SW 1271 (cell line): ENCODE results near the gene NEDD4L.

ENCODE experiments used
- DNase-seq, 2 experiments: peaks; one replicate each; lab custom pipeline; 2025; lab: John Stamatoyannopoulos, UW

NEDD4L gene

GRCh38 chr18:58118536-58118935, 74.5 kb downstream of the NEDD4L start:
- no peak for DNase-seq

DNA sequence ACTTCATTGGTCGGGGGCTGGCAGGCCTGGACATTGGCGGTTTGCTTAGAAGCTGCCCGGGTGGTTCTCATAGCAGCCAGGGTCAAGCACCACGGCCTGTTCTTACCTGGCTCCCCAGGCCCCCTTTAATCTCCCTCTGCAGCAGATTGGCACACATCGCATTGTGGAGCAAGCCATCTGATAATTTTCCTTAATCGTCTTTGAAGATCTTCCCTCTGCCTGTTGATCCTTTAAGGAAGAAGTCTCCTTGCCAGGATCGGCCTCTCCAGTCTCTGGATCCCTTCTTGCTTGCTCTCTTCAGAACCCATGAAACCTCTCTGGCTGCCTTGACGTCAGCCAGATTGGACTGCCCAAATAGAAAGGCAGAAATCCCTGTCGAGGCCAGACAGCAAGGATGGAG, 75.8 kb downstream of the NEDD4L start:
- DNase-seq: no peak

GRCh38 chr18:58124475-58124874, 80.4 kb downstream of the NEDD4L start:
- DNase-seq: no peak

- DNase-seq: no peak
Observed at GRCh38 chr18:58125183-58125582, 81.2 kb downstream of the NEDD4L start.

DNA sequence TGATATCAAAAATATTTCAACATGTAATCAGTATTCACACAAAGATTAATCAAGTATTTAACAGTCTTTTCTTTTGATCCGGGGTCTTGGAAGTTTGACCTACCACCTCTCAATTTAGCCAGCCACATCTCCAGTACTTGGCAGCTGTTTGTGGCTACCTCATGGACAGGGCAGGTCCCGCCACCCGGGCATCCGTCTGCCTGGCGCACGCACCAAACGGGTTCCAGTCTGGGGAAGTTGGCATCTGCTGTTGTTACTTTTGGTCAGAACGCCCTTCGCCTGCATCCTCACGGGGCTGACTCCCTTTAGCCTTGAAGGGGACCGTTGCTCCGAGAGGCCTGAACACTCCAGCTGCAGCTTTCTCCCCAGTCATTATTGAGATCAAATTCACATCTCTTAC, 81.7 kb downstream of the NEDD4L start:
- no peak for DNase-seq

DNA sequence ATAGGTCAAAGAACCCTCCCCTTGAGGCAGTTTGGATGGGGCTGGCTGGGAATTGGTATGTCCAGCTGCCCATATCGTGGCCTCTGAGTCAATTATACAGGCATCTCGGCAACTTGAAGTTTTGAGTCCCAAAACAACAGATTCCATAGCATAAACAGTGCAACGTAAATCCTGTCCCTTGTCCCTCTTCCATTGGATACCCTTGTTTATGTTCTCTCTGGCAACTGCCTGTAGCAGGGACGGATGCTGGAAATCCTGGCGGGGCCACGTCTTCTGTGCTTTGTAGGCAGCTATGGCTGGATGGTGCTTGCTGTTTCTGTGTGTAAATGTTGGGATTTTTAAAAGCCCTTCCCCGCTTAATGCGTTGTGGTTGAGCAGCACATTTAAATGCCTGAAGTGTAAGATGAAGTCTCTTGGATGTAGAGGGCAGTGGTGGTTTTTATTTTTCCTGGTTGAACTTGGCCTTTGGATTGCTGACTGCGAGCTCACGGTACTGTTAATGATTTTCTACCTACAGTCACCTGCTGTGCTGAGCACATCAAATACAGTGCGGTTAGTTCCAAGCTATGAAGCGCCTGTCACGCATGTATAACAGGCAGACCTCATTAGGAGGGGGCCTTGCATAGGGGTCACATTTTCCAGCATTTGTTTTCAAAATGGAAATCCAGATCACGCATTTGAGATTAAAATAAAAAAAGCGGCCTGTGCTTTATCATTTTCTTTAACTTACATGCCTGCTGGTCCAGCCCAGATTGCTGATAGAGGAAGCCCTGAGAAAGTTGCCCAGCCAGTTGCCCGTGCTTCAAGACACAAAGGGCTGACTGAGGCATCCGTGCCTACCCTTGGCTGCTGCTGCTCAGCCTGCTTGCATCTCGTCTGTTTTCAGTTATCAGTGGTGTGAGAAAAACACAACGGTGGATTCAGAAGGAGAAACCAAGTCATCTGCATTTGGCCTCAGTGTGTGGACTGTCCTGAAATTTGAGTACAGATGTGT, 84.7 kb downstream of the NEDD4L start:
- DNase-seq: no peak

- no peak for DNase-seq
Observed at GRCh38 chr18:58132595-58133261, 88.7 kb downstream of the NEDD4L start.

DNA sequence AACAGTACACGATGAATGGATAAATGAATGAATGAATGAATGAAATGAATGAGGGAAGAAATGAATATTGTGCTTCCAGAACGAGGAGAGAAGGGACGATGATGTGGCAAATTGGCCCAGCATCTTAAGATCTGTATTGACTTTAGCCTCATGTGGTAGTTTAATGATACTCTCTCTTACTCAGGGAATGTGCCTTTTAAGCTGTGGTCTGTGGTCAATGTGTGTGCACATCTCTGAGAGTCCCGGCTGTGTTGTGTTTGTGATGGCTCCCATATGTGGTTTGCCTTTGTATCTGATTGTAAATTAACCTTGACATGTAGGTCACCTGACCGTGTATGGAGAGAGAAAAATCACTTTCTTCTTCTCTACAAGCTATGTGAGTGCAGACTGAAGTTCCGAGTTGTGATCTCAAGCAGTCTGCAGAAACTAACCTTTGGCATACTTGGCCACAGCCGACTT, 91.2 kb downstream of the NEDD4L start:
- no peak for DNase-seq

GRCh38 chr18:58135701-58136331, 91.8 kb downstream of the NEDD4L start:
- peak in 1 of 2 experiments; percentile 44 for DNase-seq

GRCh38 chr18:58136879-58137278, 92.9 kb downstream of the NEDD4L start:
- no peak for DNase-seq

GRCh38 chr18:58139459-58140386, 95.7 kb downstream of the NEDD4L start:
- no peak for DNase-seq

- DNase-seq: no peak
Observed at GRCh38 chr18:58140387-58141325, 96.6 kb downstream of the NEDD4L start.

GRCh38 chr18:58143386-58143785, 99.4 kb downstream of the NEDD4L start:
- no peak for DNase-seq

DNA sequence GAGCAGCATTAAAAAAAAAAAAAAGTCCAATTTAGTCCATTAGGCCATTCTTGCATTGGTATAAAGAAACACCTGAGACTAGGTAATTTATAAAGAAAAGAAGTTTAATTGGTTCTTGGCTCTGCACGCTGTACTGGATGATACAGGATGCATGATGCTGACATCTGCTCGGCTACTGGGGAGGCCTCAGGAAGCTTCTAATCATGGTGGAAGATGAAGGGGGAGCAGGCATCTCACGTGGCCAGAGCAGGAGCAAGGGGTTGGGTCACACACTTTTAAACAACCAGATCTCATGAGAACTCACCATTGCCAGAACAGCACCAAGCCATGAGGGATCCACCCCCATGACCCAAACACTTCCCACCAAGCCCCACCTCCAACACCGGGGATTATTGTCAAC, 100.1 kb downstream of the NEDD4L start:
- no peak for DNase-seq

DNA sequence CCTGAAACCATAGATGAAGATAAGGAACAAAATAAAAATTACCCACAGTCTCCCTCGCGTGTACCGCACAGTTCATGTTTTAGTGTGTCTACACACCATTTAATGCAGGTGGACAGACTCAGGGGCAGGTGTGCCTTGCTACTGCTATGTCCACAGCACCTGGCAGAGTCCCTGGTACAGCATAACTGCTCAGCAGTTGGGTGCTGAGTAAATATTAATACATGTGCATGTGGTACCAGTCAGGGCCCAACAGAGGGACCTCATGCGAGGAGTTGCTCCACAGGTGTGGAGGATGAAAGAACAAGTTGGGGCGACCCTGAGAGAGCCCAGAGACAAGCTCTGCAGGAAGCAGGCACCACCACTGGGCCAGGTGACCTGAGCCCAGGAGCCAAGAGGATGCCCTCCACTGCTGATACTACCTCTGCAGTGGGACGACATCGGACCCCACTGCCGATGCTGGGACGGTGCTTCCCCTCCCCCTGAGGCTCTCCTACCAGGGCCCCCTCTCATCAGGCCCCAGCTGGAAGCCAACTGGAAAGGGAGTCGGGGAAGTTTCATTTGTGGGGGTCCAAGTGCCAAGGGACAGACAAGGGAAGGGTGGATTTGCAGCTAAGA, 100.8 kb downstream of the NEDD4L start:
- no peak for DNase-seq

GRCh38 chr18:58146099-58146498, 102.1 kb downstream of the NEDD4L start:
- no peak for DNase-seq

GRCh38 chr18:58148954-58149471, 105.0 kb downstream of the NEDD4L start:
- DNase-seq: no peak

- no peak for DNase-seq
Observed at GRCh38 chr18:58150772-58151171, 106.7 kb downstream of the NEDD4L start.

DNA sequence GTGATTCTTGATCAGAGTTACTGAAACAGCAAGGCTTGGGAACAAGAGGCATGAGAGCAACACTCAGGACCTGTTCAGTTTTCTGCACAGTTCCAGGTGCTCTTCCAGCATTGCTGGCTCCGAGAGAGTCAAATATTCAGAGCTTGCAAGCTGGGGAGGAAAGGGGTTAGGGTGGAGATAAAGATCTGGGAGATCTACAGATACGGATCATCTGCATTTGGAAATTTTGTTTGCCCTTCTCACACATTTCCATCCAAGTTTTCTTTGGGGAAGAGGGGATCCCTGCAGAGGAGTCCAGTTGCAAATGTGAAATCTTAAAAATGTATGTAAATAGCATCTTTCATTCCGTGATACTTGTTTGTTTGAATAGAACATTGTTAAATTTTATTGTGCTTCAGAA, 108.2 kb downstream of the NEDD4L start:
- DNase-seq: no peak

GRCh38 chr18:58152891-58153290, 108.9 kb downstream of the NEDD4L start:
- no peak for DNase-seq
